Measurements from ENCODE around the gene DSE.

- TF ChIP-seq POLR2A (IDR thresholded peaks at IDR 0.05) (no peak), CTCF (IDR thresholded peaks at IDR 0.05) (no peak)
Observed at GRCh38 chr6:116397914-116398313, 27.2 kb downstream of the DSE start.
